Urinary bladder (tissue), 4 donors: Measurements from ENCODE around the gene FBXO46. TPM values are rescaled to one million over a fixed set of nuclear protein-coding genes. Genes with fewer than 3 reads are reported as not detected.

Source experiments
- DNase-seq: peaks from one replicate; pipeline ENCODE4 v3.0.0-alpha.2; 2015; ENCODE audit errors: extremely low spot score
- H3K27ac ChIP-seq: one replicate; pipeline ENCODE4 v1.5.1; 2013; ENCODE audit warnings: low read depth, mild to moderate bottlenecking, moderate library complexity
- H3K36me3 ChIP-seq: one replicate; pipeline ENCODE4 v1.6.1; 2013; ENCODE audit warnings: mild to moderate bottlenecking, moderate library complexity; ENCODE audit not compliant: insufficient read depth
- H3K4me1 ChIP-seq: one replicate; pipeline ENCODE4 v1.6.1; 2013; ENCODE audit warnings: mild to moderate bottlenecking, moderate library complexity; ENCODE audit not compliant: insufficient read depth
- H3K4me3 ChIP-seq: one replicate; pipeline ENCODE4 v1.5.1; 2013; ENCODE audit warnings: low read depth, low read length
- WGBS: extraction: QIAGEN DNeasy Blood & Tissue Kit; methylation state at CpG from one replicate; pipeline ENCODE4 v1.1.7; 2013; 5-methylcytosine and 5-hydroxymethylcytosine counted together
- polyA plus RNA-seq: library from polyadenylated mRNA; stranded (reverse); fragments of 200-250 nt; gene quantifications from one replicate; pipeline ENCODE4 v1.2.3, GENCODE V29; 2013
- small RNA-seq: library from RNA; depleted of rRNA; stranded (forward); fragments of <200 nt; gene quantifications from one replicate; pipeline ENCODE3, GENCODE V24; 2014
- total RNA-seq: library from RNA; depleted of rRNA; stranded (reverse); fragments of >200 nt; gene quantifications from one replicate; pipeline ENCODE4 v1.2.3, GENCODE V29; 2014
- donor health status: healthy with polysubstance abuse.
- donor health status: healthy.

The FBXO46 gene
- total and polyA plus RNA-seq, 2 donors = 4.3 to 11.0 TPM

- Histone ChIP-seq H3K4me1 (no peaks in the 10 kb centered on the region), H3K27ac (no peak overlapping the region), H3K36me3 (no peaks in the 10 kb centered on the region), H3K4me3 (no peak overlapping the region)
- DNase-seq = no peak
- WGBS = 11% methylated on average over 42 of the region's 42 CpGs
These were observed 59.8 kb downstream of the FBXO46 start for GRCh38 chr19:45670670-45671453.

GRCh38 chr19:45668342-45668871 is 62.3 kb downstream of the FBXO46 start:
- Histone ChIP-seq H3K4me1 (no peaks in the 10 kb centered on the region), H3K27ac (no peak overlapping the region), H3K4me3 (peak overlapping the region; percentile 13), H3K36me3 (no peaks in the 10 kb centered on the region)
- DNase-seq = no peak
- 1% methylated on average over 19 of the region's 19 CpGs for WGBS

- DNase-seq = no peak
- Histone ChIP-seq H3K36me3 (no peaks in the 10 kb centered on the region), H3K4me3 (peak within 1 kb of the TSS; percentile 13), H3K27ac (no peak within 1 kb of the TSS), H3K4me1 (no peaks in the 10 kb centered on the region)
- WGBS = 16% methylated on average over 15 of the region's 15 CpGs
These were observed 62.9 kb downstream of the FBXO46 start, which contains the start of gene GIPR for GRCh38 chr19:45667620-45668341. TSS of gene GIPR (plus strand) at chr19:45668221. CDS start at chr19:45669521, 1,300 bp downstream.

- WGBS = 73% methylated on average over 7 of the region's 7 CpGs
- DNase-seq = no peak
- Histone ChIP-seq H3K27ac (no peak overlapping the region), H3K36me3 (no peaks in the 10 kb centered on the region), H3K4me1 (no peaks in the 10 kb centered on the region), H3K4me3 (no peak overlapping the region)
These were observed 66.1 kb downstream of the FBXO46 start for GRCh38 chr19:45664575-45664974.

- H3K4me1 ChIP-seq = no peaks in the 10 kb centered on the region
- DNase-seq = no peak
- no peak overlapping the region for H3K27ac ChIP-seq
- no peaks in the 10 kb centered on the region for H3K36me3 ChIP-seq
- no peak overlapping the region for H3K4me3 ChIP-seq
- 93% methylated on average over 1 of the region's 1 CpG for WGBS
These were observed 66.9 kb downstream of the FBXO46 start for GRCh38 chr19:45663800-45664199.

- H3K4me3 ChIP-seq = no peak overlapping the region
- no peak for DNase-seq
- WGBS = 27% methylated on average over 8 of the region's 8 CpGs
- H3K4me1 ChIP-seq = no peaks in the 10 kb centered on the region
- no peaks in the 10 kb centered on the region for H3K36me3 ChIP-seq
- H3K27ac ChIP-seq = no peak overlapping the region
These were observed 70.1 kb downstream of the FBXO46 start for GRCh38 chr19:45660636-45661035.

Small RNA genes within 50 kb of the gene (small RNA-seq; reads per million reads assigned to genes)
- not detected for gene MIR642A

Other genes starting within 250 kb of the FBXO46 start
- 6.0 TPM for gene RTN2, start 233.8 kb downstream of the FBXO46 start, total RNA-seq
- gene RTN2, start 233.8 kb downstream of the FBXO46 start, polyA plus RNA-seq = 34.9 TPM
- 0.53 TPM for gene PPM1N, start 232.5 kb downstream of the FBXO46 start, total RNA-seq
- gene PPM1N, start 232.5 kb downstream of the FBXO46 start, polyA plus RNA-seq = 5.3 TPM
- 42.6 TPM for gene VASP, start 223.4 kb downstream of the FBXO46 start, total RNA-seq
- 174 TPM for gene VASP, start 223.4 kb downstream of the FBXO46 start, polyA plus RNA-seq
- gene OPA3, start 146.1 kb downstream of the FBXO46 start, total RNA-seq = 3.4 TPM
- gene OPA3, start 146.1 kb downstream of the FBXO46 start, polyA plus RNA-seq = 10.2 TPM
- gene GPR4, start 128.7 kb downstream of the FBXO46 start, total RNA-seq = 0.32 TPM
- gene GPR4, start 128.7 kb downstream of the FBXO46 start, polyA plus RNA-seq = 3.7 TPM
- 16.9 TPM for gene EML2, start 91.5 kb downstream of the FBXO46 start, total RNA-seq
- gene EML2, start 91.5 kb downstream of the FBXO46 start, polyA plus RNA-seq = 41.2 TPM
- 0.26 TPM for gene GIPR, start 62.7 kb downstream of the FBXO46 start, total RNA-seq
- gene GIPR, start 62.7 kb downstream of the FBXO46 start, polyA plus RNA-seq = 0.70 TPM
- gene SNRPD2, start 38.9 kb downstream of the FBXO46 start, total RNA-seq = 177 TPM
- gene SNRPD2, start 38.9 kb downstream of the FBXO46 start, polyA plus RNA-seq = 340 TPM
- 2.4 TPM for gene QPCTL, start 38.2 kb downstream of the FBXO46 start, total RNA-seq
- 7.0 TPM for gene QPCTL, start 38.2 kb downstream of the FBXO46 start, polyA plus RNA-seq
- not detected for gene MEIOSIN, start 2.5 kb upstream of the FBXO46 start, total RNA-seq
- gene MEIOSIN, start 2.5 kb upstream of the FBXO46 start, polyA plus RNA-seq = not detected
- 10.4 TPM for gene SIX5, start 38.4 kb upstream of the FBXO46 start, total RNA-seq
- 51.1 TPM for gene SIX5, start 38.4 kb upstream of the FBXO46 start, polyA plus RNA-seq
- gene DMPK, start 51.6 kb upstream of the FBXO46 start, total RNA-seq = 49.4 TPM
- gene DMPK, start 51.6 kb upstream of the FBXO46 start, polyA plus RNA-seq = 223 TPM
- 24.7 TPM for gene DMWD, start 61.9 kb upstream of the FBXO46 start, total RNA-seq
- 43.7 TPM for gene DMWD, start 61.9 kb upstream of the FBXO46 start, polyA plus RNA-seq
- gene RSPH6A, start 84.4 kb upstream of the FBXO46 start, total RNA-seq = not detected
- gene RSPH6A, start 84.4 kb upstream of the FBXO46 start, polyA plus RNA-seq = not detected
- 22.5 TPM for gene SYMPK, start 132.3 kb upstream of the FBXO46 start, total RNA-seq
- 38.9 TPM for gene SYMPK, start 132.3 kb upstream of the FBXO46 start, polyA plus RNA-seq
- not detected for gene FOXA3, start 133.4 kb upstream of the FBXO46 start, total RNA-seq
- gene FOXA3, start 133.4 kb upstream of the FBXO46 start, polyA plus RNA-seq = 0.11 TPM
- gene IRF2BP1, start 155.2 kb upstream of the FBXO46 start, total RNA-seq = 18.2 TPM
- 30.2 TPM for gene IRF2BP1, start 155.2 kb upstream of the FBXO46 start, polyA plus RNA-seq
- gene MYPOP, start 171.7 kb upstream of the FBXO46 start, total RNA-seq = 1.3 TPM
- gene MYPOP, start 171.7 kb upstream of the FBXO46 start, polyA plus RNA-seq = 8.2 TPM
- gene NANOS2, start 183.9 kb upstream of the FBXO46 start, total RNA-seq = not detected
- gene NANOS2, start 183.9 kb upstream of the FBXO46 start, polyA plus RNA-seq = not detected
- 1.2 TPM for gene NOVA2, start 243.0 kb upstream of the FBXO46 start, total RNA-seq
- 2.2 TPM for gene NOVA2, start 243.0 kb upstream of the FBXO46 start, polyA plus RNA-seq